ENCODE measurements around the gene TMEM53. TPM values are rescaled to one million over a fixed set of nuclear protein-coding genes. Genes with fewer than 3 reads are reported as not detected.

Gene TMEM53
- total RNA-seq, 1 experiment from 2014 or later, result 6.2 TPM

DNA sequence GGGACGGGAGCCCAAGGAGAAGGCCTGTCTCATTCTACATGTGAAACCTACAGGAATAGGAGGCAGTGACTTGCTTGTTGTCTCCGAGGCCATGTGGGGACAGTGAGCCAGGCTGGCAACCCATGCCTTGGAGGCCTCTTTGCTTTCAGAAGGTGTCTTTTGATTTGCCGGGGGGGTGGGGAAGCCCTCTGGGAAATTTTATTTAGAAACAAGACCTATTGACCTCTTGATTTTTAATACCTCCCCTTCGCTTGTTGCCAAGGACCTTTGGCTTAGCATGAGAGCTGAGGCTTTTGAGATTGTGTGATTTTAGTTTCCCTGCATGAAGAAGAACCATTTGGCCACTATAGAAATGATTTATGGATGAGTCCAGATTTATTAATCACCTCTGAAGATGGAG, 4.3 kb upstream of the TMEM53 start:
- no peaks in the 10 kb centered on the region for H4K20me1 ChIP-seq (ENCODE audit: control insufficient read depth, insufficient read depth, insufficient read length)
- H3K23ac ChIP-seq (ENCODE audit: insufficient read length, low read depth, low read length), result no peak overlapping the region
- no peaks in the 10 kb centered on the region for H3K9me3 ChIP-seq (ENCODE audit: control insufficient read depth, low read depth, low read length)
- no peak overlapping the region for H2BK120ac ChIP-seq (ENCODE audit: low read depth, low read length, poor library complexity, severe bottlenecking)
- H3K18ac ChIP-seq (ENCODE audit: insufficient read length, low read depth, low read length), result no peak overlapping the region
- TF ChIP-seq, protein P1, sequence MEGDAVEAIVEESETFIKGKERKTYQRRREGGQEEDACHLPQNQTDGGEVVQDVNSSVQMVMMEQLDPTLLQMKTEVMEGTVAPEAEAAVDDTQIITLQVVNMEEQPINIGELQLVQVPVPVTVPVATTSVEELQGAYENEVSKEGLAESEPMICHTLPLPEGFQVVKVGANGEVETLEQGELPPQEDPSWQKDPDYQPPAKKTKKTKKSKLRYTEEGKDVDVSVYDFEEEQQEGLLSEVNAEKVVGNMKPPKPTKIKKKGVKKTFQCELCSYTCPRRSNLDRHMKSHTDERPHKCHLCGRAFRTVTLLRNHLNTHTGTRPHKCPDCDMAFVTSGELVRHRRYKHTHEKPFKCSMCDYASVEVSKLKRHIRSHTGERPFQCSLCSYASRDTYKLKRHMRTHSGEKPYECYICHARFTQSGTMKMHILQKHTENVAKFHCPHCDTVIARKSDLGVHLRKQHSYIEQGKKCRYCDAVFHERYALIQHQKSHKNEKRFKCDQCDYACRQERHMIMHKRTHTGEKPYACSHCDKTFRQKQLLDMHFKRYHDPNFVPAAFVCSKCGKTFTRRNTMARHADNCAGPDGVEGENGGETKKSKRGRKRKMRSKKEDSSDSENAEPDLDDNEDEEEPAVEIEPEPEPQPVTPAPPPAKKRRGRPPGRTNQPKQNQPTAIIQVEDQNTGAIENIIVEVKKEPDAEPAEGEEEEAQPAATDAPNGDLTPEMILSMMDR (conservative IDR thresholded peaks at IDR 0.05), result no peak
- Mint-ChIP-seq H3K27ac (no peak overlapping the region), H3K27me3 (ENCODE audit: low read depth) (no peaks in the 10 kb centered on the region; the same call in 1 of the 2 replicates), H3K9me3 (no peaks in the 10 kb centered on the region; a peak in 1 of 5 replicates), H3K4me1 (peaks cover 21 to 23% of the 10 kb centered on the region in 2 experiments), H3K36me3 (ENCODE audit: insufficient read depth in 1 of 3, low read depth in 3 of 3) (peaks cover 0 to 10% (median 0%) of the 10 kb centered on the region in 3 experiments; a peak in 3 of 7 replicates), H3K4me3 (no peak overlapping the region)
- no peak overlapping the region for H4K5ac ChIP-seq (ENCODE audit: insufficient read length, low read depth, low read length)
- H2BK12ac ChIP-seq (ENCODE audit: insufficient read length, low read depth, low read length), result no peak overlapping the region
- no peak overlapping the region for H4K91ac ChIP-seq (ENCODE audit: insufficient read length, low read depth, low read length)
- H2BK20ac ChIP-seq (ENCODE audit: low read depth, low read length, poor library complexity, severe bottlenecking), result no peak overlapping the region
- no peak overlapping the region for H3K56ac ChIP-seq (ENCODE audit: insufficient read length, low read depth, low read length)
- no peaks in the 10 kb centered on the region for H3K23me2 ChIP-seq (ENCODE audit: insufficient read length, low read depth, low read length, poor library complexity, severe bottlenecking)
- no peak overlapping the region for H3K27ac ChIP-seq (ENCODE audit: insufficient read length, low read depth, low read length)
- H3K4ac ChIP-seq (ENCODE audit: low read depth, low read length), result no peak overlapping the region
- no peak overlapping the region for H3K4me2 ChIP-seq (ENCODE audit: insufficient read depth, insufficient read length, low read length)
- H4K8ac ChIP-seq (replicated peaks; ENCODE audit: insufficient read length, low read depth, low read length), result no peak overlapping the region
- H3K14ac ChIP-seq (ENCODE audit: insufficient read depth, low read length), result no peak overlapping the region
- no CpG with 5 or more reads among the region's 4 CpGs for WGBS (ENCODE audit: extremely low coverage, insufficient read length, low lambda C conversion rate)
- H3K27me3 ChIP-seq (ENCODE audit: insufficient read depth, low read length), result no peaks in the 10 kb centered on the region
- no peak overlapping the region for H2AFZ ChIP-seq (ENCODE audit: low read length)
- no peak for DNase-seq
- no peak overlapping the region for H2BK5ac ChIP-seq (ENCODE audit: insufficient read length, low read length)
- H3K79me2 ChIP-seq (ENCODE audit: insufficient read depth, low read length), result no peaks in the 10 kb centered on the region
- no peak overlapping the region for H3K9ac ChIP-seq (ENCODE audit: extremely low read depth, insufficient read length, low read length)
- no peaks in the 10 kb centered on the region for H3K79me1 ChIP-seq (ENCODE audit: insufficient read depth, low read depth, low read length, poor library complexity, severe bottlenecking)
- H3K4me1 ChIP-seq (ENCODE audit: insufficient read depth, low read length), result peaks cover 15% of the 10 kb centered on the region
- H2AK5ac ChIP-seq (ENCODE audit: insufficient read length, low read length), result no peak overlapping the region
- H2BK15ac ChIP-seq (ENCODE audit: low read depth, low read length), result no peak overlapping the region
- no peak overlapping the region for H3T11ph ChIP-seq (ENCODE audit: low read length)
